Spleen (tissue), 11 donors: Measurements from ENCODE around the gene PRR15L. TPM values are rescaled to one million over a fixed set of nuclear protein-coding genes. Genes with fewer than 3 reads are reported as not detected.

ENCODE experiments used
- DNase-seq: peaks from one replicate; pipeline ENCODE4 v3.0.0-alpha.2; 2020
- H3K27ac ChIP-seq, 8 donors: fragments of 200-600 bp; sonication (generic) in 7 of 8; 1 replicate in 4 of 8; 2 replicates in 4 of 8; pipeline versions ENCODE4 v1.5.0 to v1.8.0; 2016 to 2021; ENCODE audit warnings: inconsistent platforms in 4 of 8, mild to moderate bottlenecking in 4 of 8, moderate library complexity in 1 of 8
- H3K27me3 ChIP-seq, 7 donors: fragments of 200-600 bp; sonication (generic) in 6 of 7; replicated peaks in 1 of 7; 1 replicate in 4 of 7; 2 replicates in 3 of 7; pipeline versions ENCODE4 v1.5.0 to v1.8.0; 2016 to 2021; ENCODE audit warnings: inconsistent platforms in 3 of 7, mild to moderate bottlenecking in 1 of 7
- H3K36me3 ChIP-seq, 6 donors: fragments of 200-600 bp; sonication (generic) in 5 of 6; 1 replicate in 4 of 6; 2 replicates in 2 of 6; pipeline versions ENCODE4 v1.5.0 to v1.8.0; 2016 to 2021; ENCODE audit warnings: inconsistent platforms in 2 of 6
- H3K4me1 ChIP-seq, 6 donors: fragments of 200-600 bp; sonication (generic) in 5 of 6; 1 replicate in 3 of 6; 2 replicates in 3 of 6; pipeline versions ENCODE4 v1.5.0 to v1.8.0; 2016 to 2021; ENCODE audit warnings: inconsistent platforms in 3 of 6
- H3K4me3 ChIP-seq, 8 donors: fragments of 200-600 bp; sonication (generic) in 7 of 8; 1 replicate in 4 of 8; 2 replicates in 4 of 8; pipeline versions ENCODE4 v1.5.0 to v1.8.0; 2016 to 2021; ENCODE audit warnings: inconsistent platforms in 4 of 8, mild to moderate bottlenecking in 4 of 8, moderate library complexity in 2 of 8
- H3K9me3 ChIP-seq, 8 donors: fragments of 200-600 bp; sonication (generic) in 7 of 8; 1 replicate in 4 of 8; 2 replicates in 4 of 8; pipeline versions ENCODE4 v1.5.0 to v1.8.0; 2016 to 2021; ENCODE audit warnings: inconsistent platforms in 4 of 8
- POLR2A ChIP-seq, 3 donors: fragments of 450-650 bp; IDR thresholded peaks; one replicate each; pipeline ENCODE4 v1.5.1; 2017; ENCODE audit warnings: antibody characterized with exemption in 3 of 3, mild to moderate bottlenecking in 1 of 3
- POLR2AphosphoS5 ChIP-seq, 3 donors: sonication (generic); formaldehyde crosslinking; IDR thresholded peaks; one replicate each; pipeline ENCODE4 v1.5.1; 2017; ENCODE audit warnings: antibody characterized with exemption in 3 of 3
- WGBS, 5 donors: extraction: QIAGEN DNeasy Blood & Tissue Kit in 3 of 5; methylation state at CpG; one replicate each; pipeline versions ENCODE4 v1.1.5 to v1.1.7; 2013 to 2018; 5-methylcytosine and 5-hydroxymethylcytosine counted together
- intact Hi-C: fragments of 100-400 bp; cut with DNase I; formaldehyde crosslinking; loops from one replicate; pipeline ENCODE4 v1.15.0; 2023; ENCODE audit warnings: low total_unique reads
- polyA plus RNA-seq, 3 donors: library from polyadenylated mRNA; stranded (reverse); fragments of 200-250 nt; gene quantifications; one replicate each; pipeline ENCODE4 v1.2.1, GENCODE V29; 2013
- total RNA-seq, 7 donors: library from RNA; depleted of rRNA in 3 of 7; stranded (reverse); fragments of >200 nt in 3 of 7; fragmentation: NEBNext Ultra II Directional in 4 of 7; extraction: Animal tissue kit (Norgen Biotek cat#: 25700) in 4 of 7; gene quantifications; one replicate each; pipeline versions ENCODE4 v1.1.0 to v1.2.1, GENCODE V29; 2016 to 2021
- TF ChIP-seq, protein P1 (sequence below), 11 experiments: fragments of 200-600 bp in 7 of 11; fragments of 450-650 bp in 4 of 11; sonication (generic) in 4 of 11; IDR thresholded peaks in 8 of 11; conservative IDR thresholded peaks in 3 of 11; 1 replicate in 7 of 11; 2 replicates in 4 of 11; pipeline versions ENCODE4 v1.4.0 to v1.8.0; 2016 to 2021; ENCODE audit warnings: antibody characterized with exemption in 11 of 11, inconsistent platforms in 4 of 11, mild to moderate bottlenecking in 1 of 11
- donor health status: healthy with polysubstance abuse.
- donor health status: DM: no; HTN: no; CAD: no; lungs with moderate emphysema.
- donor health status: DM: no; HTN: no; CAD: no.
- donor health status: Bipolar disorder and iron deficiency.
- donor health status: healthy.
- donor health status: DM: no; HTN: no; CAD: no.
- donor health status: DM: yes; HTN: yes; CAD: no.

The PRR15L gene
- total and polyA plus RNA-seq, 10 donors, result 0.16 TPM; not detected in 9

- no peak overlapping the region for H3K4me3 ChIP-seq
- H3K36me3 ChIP-seq, result peaks cover 0 to 85% (median 23%) of the 10 kb centered on the region in 6 donors
- H3K27me3 ChIP-seq, result no peaks in the 10 kb centered on the region
- 84 to 96% (median 94%) methylated on average over 2 of the region's 2 CpGs for WGBS, 5 donors
- TF ChIP-seq POLR2AphosphoS5 (IDR thresholded peaks at IDR 0.05) (no peak), POLR2A (IDR thresholded peaks at IDR 0.05) (no peak)
- TF ChIP-seq, protein P1, sequence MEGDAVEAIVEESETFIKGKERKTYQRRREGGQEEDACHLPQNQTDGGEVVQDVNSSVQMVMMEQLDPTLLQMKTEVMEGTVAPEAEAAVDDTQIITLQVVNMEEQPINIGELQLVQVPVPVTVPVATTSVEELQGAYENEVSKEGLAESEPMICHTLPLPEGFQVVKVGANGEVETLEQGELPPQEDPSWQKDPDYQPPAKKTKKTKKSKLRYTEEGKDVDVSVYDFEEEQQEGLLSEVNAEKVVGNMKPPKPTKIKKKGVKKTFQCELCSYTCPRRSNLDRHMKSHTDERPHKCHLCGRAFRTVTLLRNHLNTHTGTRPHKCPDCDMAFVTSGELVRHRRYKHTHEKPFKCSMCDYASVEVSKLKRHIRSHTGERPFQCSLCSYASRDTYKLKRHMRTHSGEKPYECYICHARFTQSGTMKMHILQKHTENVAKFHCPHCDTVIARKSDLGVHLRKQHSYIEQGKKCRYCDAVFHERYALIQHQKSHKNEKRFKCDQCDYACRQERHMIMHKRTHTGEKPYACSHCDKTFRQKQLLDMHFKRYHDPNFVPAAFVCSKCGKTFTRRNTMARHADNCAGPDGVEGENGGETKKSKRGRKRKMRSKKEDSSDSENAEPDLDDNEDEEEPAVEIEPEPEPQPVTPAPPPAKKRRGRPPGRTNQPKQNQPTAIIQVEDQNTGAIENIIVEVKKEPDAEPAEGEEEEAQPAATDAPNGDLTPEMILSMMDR (IDR thresholded peaks at IDR 0.05 in 8 of 11, conservative IDR thresholded peaks at IDR 0.05 in 3 of 11), result no peak
- no peak overlapping the region for H3K27ac ChIP-seq
- DNase-seq, result no peak
- intact Hi-C loops, result no loop called here
- H3K4me1 ChIP-seq, result peaks cover 0 to 16% (median 6%) of the 10 kb centered on the region in 6 donors
- no peaks in the 10 kb centered on the region for H3K9me3 ChIP-seq
Observed at GRCh38 chr17:47917581-47917980, 40.1 kb downstream of the PRR15L start.

DNA sequence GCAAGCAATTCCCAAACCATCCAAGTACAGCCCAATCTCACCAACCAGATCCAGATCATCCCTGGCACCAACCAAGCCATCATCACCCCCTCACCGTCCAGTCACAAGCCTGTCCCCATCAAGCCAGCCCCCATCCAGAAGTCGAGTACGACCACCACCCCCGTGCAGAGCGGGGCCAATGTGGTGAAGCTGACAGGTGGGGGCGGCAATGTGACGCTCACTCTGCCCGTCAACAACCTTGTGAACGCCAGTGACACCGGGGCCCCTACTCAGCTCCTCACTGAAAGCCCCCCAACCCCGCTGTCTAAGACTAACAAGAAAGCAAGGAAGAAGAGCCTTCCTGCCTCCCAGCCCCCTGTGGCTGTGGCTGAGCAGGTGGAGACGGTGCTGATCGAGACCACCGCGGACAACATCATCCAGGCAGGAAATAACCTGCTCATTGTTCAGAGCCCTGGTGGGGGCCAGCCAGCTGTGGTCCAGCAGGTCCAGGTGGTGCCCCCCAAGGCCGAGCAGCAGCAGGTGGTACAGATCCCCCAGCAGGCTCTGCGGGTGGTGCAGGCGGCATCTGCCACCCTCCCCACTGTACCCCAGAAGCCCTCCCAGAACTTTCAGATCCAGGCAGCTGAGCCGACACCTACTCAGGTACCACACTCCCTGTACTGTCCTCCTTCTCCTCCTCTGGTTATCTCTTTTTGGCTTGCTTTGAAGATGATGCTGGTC, 41.0 kb downstream of the PRR15L start:
- no peak for DNase-seq
- TF ChIP-seq POLR2AphosphoS5 (IDR thresholded peaks at IDR 0.05) (peak in 1 of 3 donors; percentile 27), POLR2A (IDR thresholded peaks at IDR 0.05) (no peak)
- TF ChIP-seq, protein P1 (IDR thresholded peaks at IDR 0.05 in 8 of 11, conservative IDR thresholded peaks at IDR 0.05 in 3 of 11), result no peak
- 88 to 94% (median 92%) methylated on average over 19 of the region's 19 CpGs for WGBS, 5 donors
- H3K4me3 ChIP-seq, result no peak overlapping the region
- H3K27me3 ChIP-seq, result no peaks in the 10 kb centered on the region
- H3K36me3 ChIP-seq, result peaks cover 0 to 82% (median 22%) of the 10 kb centered on the region in 6 donors
- no peak overlapping the region for H3K27ac ChIP-seq
- intact Hi-C loops, result no loop called here
- no peaks in the 10 kb centered on the region for H3K9me3 ChIP-seq
- peaks cover 0 to 16% (median 6%) of the 10 kb centered on the region in 6 donors for H3K4me1 ChIP-seq

DNA sequence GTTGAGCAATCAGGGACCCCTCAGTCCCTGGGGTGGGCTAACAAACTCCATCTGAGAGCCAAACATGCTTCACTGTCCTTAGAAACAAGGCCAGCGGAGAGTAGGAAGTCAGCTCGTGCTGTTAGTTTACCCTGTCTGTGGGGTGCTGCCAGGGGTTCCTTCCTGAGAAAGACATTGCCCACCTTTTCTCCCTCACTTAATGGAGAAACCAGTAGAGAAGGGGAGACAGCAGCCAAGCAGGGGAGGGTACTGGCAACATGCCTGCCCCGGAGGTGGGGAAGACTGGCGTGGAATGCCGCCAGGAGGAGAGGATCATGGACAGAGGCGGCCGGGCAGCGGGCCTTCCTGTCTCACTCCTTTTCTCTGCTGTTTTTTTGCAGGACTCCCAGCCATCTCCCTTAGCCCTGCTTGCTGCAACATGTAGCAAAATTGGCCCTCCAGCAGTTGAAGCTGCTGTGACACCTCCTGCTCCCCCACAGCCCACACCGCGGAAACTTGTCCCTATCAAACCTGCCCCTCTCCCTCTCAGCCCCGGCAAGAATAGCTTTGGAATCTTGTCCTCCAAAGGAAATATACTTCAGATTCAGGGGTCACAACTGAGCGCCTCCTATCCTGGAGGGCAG, 41.8 kb downstream of the PRR15L start:
- DNase-seq, result no peak
- WGBS, 5 donors, result 86 to 94% (median 89%) methylated on average over 12 of the region's 12 CpGs
- H3K27ac ChIP-seq, result no peak overlapping the region

More for the DNA sequence above, 41.8 kb downstream of the PRR15L start:
- no peak overlapping the region for H3K4me3 ChIP-seq
- peaks cover 0 to 16% (median 6%) of the 10 kb centered on the region in 6 donors for H3K4me1 ChIP-seq
- H3K9me3 ChIP-seq, result no peaks in the 10 kb centered on the region
- TF ChIP-seq, protein P1 (IDR thresholded peaks at IDR 0.05 in 8 of 11, conservative IDR thresholded peaks at IDR 0.05 in 3 of 11), result no peak
- no peak for TF ChIP-seq POLR2AphosphoS5 (IDR thresholded peaks at IDR 0.05)
- TF ChIP-seq POLR2A (IDR thresholded peaks at IDR 0.05), result no peak
- no peaks in the 10 kb centered on the region for H3K27me3 ChIP-seq
- intact Hi-C loops, result no loop called here
- H3K36me3 ChIP-seq, result peaks cover 0 to 76% (median 22%) of the 10 kb centered on the region in 6 donors
